HG03066 (cell line): Measurements from ENCODE around the gene ABI3BP.

ENCODE experiments used
- ATAC-seq: cut with Tn5 transposase; IDR thresholded peaks from one replicate; pipeline ENCODE4 v1.9.1; 2021; ENCODE audit warnings: low read depth; ENCODE audit not compliant: unreplicated experiment

Gene ABI3BP

DNA sequence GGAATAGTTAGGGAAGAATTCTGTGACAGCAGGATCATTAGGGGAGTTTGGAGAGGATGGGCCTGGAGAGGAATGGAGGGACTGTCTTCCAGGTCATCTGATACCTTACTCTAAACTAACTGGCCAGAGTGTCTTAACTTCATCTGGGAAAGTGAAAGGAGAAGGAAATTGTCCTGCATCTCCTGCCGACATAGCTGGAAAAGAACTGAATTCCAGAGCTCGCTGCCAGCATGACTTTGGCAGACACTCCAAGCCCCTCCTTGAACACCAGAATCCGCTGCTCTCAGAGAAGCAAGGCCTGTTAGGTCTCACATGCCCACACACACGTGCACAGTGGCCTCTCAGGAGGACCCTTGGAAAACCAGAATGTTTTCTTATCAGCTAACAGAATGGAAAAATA is 10.5 kb downstream of the ABI3BP start:
- no peak for ATAC-seq

DNA sequence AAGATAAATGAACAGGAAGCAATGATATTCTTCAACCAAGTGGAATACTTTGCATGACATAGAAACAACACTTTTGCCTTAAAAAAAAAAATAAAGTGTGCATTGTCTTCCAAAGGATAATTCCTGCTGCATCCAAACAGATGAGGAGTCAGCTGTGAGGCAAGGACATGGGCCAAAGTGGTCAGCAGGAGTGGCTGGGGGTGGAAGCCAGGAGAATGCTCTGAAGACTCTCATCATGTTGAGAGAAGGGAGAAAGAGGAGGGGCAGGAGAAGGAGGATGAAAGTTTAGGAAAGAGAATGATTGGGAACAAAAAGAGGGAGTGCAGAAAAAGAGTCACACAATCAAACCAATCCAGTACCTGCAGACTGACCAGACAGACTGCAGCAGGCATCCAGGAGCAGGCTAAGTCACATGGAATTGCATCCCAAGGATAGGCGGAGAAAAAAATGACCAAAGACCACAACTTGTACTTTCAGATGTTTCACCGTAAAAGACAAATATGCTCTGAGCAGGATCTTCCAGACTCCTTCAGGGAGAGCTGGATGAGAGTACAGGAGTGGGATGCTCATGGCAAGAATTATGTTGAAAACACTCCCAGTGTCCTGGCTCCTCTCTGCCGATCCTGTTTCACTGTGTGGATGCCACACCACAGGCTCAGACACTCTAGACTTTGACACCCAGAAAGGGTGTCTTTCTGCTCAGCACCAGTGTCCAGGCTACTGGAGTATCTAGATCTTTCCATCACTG is 11.9 kb downstream of the ABI3BP start:
- ATAC-seq: no peak

DNA sequence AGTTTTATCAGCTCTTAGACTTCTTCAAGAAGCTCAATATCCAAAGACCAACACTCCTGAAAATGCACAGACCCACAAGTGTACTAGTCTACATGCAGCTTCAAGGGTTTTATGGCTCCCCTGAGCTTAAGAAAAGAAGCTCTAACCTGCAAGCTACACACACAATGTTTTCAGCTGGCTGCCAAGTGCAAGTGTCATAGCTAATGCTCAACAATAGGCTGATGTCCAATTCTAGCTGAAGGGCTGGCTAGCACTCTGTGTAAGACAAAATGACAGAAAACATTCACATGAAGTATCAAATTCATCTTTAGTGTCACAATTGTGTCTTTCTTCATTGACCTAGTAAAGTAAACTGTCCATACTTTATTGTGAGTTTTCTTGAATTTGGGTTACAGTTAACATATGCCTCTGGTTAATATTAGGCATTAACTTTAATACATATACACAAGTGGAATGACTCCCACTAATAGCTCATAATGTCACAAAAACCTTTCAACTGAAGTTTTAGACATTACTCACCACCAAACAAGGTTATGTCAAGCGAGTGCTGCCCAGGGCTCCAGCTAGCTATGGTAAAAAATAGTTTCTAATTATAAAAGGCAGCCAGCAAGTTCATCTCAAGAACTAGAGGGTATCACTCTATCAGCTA is 15.1 kb downstream of the ABI3BP start:
- ATAC-seq: no peak

GRCh38 chr3:100976611-100977010 is 16.6 kb downstream of the ABI3BP start:
- ATAC-seq: no peak

DNA sequence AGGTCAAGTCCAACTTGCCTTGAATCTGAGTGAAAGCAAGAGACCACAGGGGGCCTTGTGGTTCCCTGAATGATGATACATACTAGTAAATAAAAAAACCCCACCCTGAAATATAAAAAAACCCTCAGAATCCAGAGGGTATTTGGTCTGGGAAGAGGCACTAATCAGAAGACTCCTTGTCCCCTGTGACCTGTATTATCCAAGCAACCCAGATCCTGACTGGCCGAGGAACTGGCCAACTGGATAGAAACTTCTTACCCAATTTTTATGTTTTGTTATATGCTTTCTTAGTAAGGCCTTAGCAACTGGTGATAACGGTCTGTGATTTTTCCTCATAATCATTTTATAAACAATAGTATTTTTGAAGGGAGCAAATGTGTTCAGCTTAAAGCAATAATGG is 17.5 kb downstream of the ABI3BP start:
- ATAC-seq: no peak

DNA sequence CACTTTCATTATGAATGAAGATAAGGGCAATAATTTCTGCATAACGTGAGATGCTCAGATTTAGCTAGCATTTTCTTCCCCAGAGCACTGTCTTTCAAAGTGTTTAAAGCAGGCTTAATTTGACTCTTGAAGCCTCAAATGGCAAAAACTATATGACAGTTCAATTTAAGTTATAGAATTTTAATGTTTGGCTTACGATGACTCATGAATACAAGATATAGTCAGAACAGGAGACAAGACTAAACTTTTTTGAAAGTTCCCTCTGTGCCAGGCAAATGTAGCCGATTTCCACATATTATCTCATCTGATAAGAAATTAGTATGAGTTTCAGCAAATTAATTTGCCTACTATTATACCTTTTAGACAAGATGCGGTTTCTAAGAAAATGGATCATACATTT is 19.6 kb downstream of the ABI3BP start:
- no peak for ATAC-seq

DNA sequence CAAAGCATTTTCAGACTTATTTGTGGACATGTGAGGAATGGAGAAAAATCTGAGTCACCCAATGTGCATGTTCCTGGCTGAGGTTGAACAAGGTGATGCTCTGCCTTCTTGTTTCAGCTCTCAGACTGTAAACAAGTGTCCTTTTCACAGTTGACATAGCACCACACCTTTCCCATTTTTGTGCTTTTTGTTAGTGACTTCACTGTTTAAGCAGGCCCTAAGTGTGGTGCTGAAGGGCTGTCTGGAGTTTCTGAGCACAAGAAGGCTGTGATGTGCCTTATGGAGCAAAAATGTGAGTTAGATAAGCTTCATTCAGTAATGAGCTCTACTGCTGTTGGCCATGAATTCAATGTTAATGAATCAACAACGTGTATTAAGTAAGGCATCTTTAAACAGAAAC is 20.4 kb downstream of the ABI3BP start:
- no peak for ATAC-seq

GRCh38 chr3:100972301-100972844 is 20.8 kb downstream of the ABI3BP start:
- ATAC-seq: no peak

- ATAC-seq: no peak
These were observed 21.4 kb downstream of the ABI3BP start for GRCh38 chr3:100971798-100972197.

DNA sequence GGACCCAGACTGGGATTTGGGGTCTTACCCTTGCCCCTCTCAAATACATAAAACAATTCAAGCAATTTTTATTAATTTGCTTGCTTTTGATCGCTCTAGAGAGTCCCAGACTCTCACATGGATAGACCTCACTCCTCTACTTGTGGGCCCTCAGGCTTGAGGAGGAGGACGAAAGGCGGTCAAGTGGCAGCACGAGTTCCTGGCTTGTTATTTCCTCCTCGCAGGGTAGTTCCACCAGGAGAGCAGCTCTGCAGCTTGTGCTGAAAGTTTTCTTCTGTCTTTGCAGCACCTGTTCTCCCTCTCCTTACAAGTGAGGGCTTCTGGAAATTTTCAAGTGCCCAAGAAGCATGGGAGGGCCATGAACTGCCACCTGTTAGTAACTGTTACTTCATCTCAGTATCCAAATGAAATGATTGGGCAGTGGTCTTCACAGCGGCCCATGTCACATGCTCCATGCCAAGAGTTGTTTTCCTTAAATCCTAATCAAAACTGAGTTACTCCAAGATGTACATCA is 22.7 kb downstream of the ABI3BP start:
- ATAC-seq: no peak

DNA sequence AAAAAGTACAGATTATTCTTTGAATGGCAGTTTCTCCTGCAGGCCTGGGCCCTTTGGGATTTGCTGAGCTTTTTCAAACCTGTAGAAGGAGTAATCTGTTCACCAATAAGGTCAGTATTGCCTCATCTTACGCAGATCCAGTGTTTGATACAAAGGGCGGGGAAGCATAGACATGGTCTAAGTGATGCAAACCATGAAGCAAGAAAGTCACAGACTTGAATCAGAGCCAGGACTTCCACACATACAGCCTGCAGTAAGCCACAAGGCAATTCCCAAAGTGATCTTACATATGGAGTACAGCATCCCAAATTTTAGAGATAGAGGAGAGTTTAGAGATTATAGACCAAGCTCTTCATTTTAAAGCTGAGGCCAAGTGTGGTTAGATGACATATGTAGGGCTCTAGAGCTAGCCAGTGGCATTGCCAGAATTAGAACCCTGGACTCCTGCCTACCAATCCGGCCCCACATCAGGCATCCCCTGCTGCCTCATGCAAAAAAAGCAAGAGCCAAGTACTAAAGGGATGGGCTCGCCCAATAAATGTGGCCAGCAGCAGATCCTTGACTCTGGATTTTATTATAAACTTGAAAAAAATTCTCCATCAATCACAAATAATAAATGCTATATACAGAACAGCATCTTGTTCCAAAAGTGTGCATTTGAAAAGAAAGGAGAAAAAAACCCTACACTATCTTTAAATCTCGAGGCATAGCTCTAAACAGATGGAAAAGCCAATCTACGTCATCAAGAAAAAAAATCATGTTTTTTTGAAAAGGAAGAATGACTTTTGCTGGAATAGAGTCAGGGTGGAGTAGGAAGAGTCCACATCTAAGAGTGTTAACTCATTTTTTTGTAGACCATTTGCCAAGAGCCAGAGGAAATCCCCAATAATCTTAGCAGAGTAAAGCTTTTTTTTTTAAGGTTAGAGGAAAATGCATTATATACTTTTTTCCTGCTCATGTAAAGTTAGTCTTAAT is 24.0 kb downstream of the ABI3BP start:
- ATAC-seq: no peak

DNA sequence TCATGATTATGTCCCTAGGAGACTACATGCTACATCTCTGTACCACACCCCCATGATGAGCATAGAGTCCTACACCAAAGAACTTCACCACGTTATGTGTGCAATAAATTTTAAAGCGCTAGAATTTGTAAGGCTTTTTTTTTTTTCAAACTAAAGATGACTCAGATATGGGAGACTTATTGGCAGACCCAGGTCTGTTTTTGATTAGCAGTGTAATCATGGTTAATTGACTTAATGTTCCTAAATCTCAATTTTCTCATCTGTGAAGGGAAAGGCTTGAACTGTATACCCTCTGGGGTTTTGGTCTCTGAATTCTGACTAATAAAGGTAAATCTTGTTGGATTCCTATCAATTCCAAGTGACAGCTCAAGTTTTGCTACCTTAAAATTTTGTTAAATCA is 26.4 kb downstream of the ABI3BP start:
- no peak for ATAC-seq

- no peak for ATAC-seq
These were observed 27.2 kb downstream of the ABI3BP start for GRCh38 chr3:100966049-100966491.

DNA sequence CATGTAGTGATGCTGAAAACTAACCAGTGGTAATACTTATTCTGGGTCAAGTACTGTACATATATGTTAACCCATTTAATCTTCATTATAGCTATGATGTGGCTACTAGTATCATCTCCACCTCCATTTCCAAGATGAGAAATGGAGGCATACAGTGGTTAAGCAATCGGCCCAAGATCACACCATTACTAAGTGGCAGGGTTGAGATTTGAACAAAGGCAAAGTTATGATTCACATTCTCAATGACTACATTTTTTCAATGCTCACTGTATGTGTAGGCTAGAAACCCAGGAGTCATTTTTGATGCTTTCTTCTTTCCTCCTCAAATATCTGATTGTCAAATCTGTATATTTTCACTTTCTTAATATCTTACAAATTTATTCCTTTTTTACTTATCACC is 30.2 kb downstream of the ABI3BP start:
- no peak for ATAC-seq

DNA sequence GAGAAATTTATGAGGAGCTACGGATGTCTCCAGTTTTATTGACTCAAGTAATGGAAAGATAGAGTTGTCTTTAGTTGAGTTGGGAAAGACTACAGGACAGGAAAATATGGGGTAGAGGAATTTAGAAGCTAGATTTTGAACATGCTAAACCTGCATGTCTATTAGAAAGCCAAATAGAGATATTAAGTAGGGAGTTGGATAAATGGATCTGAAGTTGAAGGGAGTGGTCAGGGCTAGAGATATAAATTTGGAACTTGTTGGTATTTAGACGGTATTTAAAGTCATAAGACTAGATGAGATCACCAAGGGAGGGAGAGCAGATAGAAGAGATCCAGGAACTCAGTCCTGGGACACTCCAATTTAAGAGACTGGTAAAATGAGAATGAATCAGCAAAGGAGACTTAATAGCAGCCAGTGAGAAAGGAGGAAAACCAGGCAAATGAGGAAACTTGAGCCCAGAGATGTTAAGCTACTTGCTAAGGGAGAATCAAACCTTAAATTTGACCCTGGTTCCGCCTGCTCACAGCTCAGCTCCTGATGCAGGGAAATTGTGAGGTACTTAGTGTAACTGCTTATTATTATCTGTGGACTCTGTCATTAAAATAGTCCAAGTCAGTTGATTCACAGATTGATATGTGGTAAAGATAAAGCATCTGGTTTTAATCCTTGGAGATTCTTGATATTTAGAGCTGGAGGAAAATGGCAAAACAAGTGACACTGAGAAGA is 35.8 kb downstream of the ABI3BP start:
- ATAC-seq: no peak

DNA sequence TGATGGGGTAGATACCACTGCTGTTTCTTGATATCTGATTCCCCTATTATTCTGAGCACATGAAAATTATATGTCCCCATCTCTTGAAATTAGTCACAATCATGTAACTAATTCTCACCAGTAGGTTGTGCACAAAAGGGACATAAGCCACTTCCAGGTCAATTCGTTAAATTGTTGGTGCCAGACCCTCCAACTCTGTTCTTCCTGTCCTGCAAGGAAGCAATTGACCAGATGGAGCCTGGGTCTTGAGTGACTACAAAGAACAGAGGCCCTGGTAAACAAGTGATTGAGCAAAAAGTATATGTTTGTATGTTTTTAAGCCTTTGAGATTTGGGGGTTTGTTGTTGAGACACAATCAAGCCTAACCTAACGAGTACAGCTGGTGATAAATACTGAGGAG is 36.9 kb downstream of the ABI3BP start:
- ATAC-seq: no peak

DNA sequence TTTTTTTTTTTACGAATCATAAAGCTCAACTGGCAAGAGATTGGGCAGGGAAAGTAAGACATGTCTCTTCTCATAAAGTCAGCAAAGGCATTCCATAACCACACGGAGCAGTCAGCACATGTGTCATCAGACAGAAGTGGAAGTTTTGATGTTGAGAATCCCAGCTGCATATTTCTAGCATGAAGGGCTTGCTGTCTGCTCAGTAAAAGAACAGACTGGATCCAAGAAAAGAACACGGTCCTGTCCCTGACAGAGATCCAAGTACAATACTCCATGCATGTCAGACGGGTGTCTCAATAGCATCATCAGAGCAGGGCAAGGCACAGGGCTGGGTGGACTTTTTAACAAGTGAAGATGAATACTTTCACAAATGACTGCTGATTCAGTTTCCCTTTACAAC is 38.2 kb downstream of the ABI3BP start:
- ATAC-seq: no peak

GRCh38 chr3:100954199-100954935 is 38.9 kb downstream of the ABI3BP start:
- no peak for ATAC-seq

DNA sequence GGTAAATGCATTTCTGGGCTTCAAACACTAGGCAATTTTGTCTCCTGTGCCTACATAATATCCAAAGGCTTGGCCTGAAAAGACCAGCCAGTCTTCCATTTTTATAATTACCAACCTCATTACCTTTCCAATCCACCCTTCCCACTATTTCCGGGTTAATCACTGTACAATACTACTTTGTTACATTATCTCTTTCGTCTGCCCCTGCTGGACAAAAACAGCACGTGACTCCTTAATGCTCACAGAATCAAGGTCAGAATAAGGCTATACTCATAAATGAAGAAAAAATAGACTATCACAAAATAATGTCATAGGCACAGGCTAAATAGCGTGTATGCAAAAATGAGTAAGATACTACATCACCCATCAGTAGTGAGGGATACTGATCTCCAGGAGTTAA is 40.1 kb downstream of the ABI3BP start:
- no peak for ATAC-seq
